H9 (cell line): ENCODE measurements around the gene SLC17A9. TPM values are rescaled to one million over a fixed set of nuclear protein-coding genes. Genes with fewer than 3 reads are reported as not detected.

Experiments
- DNase-seq: peaks from one replicate; pipeline ENCODE4 v3.0.0-alpha.2; 2017
- H2AFZ ChIP-seq: one replicate; pipeline ENCODE4 v1.6.1; 2013; ENCODE audit warnings: mild to moderate bottlenecking, low read length, control low read depth, moderate library complexity
- H2AK5ac ChIP-seq: 2 replicates; pipeline ENCODE4 v1.6.1; 2013; ENCODE audit warnings: low read length, control low read depth, mixed read lengths; ENCODE audit not compliant: insufficient read length
- H2BK120ac ChIP-seq: one replicate; pipeline ENCODE4 v1.6.1; 2013; ENCODE audit warnings: low read depth, mild to moderate bottlenecking, low read length, control low read depth, inconsistent platforms; ENCODE audit not compliant: poor library complexity, severe bottlenecking
- H2BK12ac ChIP-seq: 2 replicates; pipeline ENCODE4 v1.6.1; 2013; ENCODE audit warnings: low read length, control low read depth, mixed read lengths, low read depth; ENCODE audit not compliant: insufficient read length
- H2BK15ac ChIP-seq: 2 replicates; pipeline ENCODE4 v1.6.1; 2013; ENCODE audit warnings: low read depth, low read length, control low read depth
- H2BK20ac ChIP-seq: one replicate; pipeline ENCODE4 v1.6.1; 2013; ENCODE audit warnings: low read depth, mild to moderate bottlenecking, low read length, control low read depth, inconsistent platforms; ENCODE audit not compliant: poor library complexity, severe bottlenecking
- H2BK5ac ChIP-seq: 2 replicates; pipeline ENCODE4 v1.6.1; 2013; ENCODE audit warnings: low read length, control low read depth, mixed read lengths; ENCODE audit not compliant: insufficient read length
- H3K14ac ChIP-seq: 2 replicates; pipeline ENCODE4 v1.6.1; 2013; ENCODE audit warnings: low read length, control low read depth; ENCODE audit not compliant: insufficient read depth
- H3K18ac ChIP-seq: 2 replicates; pipeline ENCODE4 v1.6.1; 2013; ENCODE audit warnings: low read depth, mild to moderate bottlenecking, mixed read lengths, low read length, control low read depth; ENCODE audit not compliant: insufficient read length
- H3K23ac ChIP-seq: 2 replicates; pipeline ENCODE4 v1.6.1; 2013; ENCODE audit warnings: low read length, control low read depth, mixed read lengths, low read depth; ENCODE audit not compliant: insufficient read length
- H3K23me2 ChIP-seq: 2 replicates; pipeline ENCODE4 v1.6.1; 2013; ENCODE audit warnings: low read depth, mild to moderate bottlenecking, mixed read lengths, low read length, control low read depth; ENCODE audit not compliant: insufficient read length, poor library complexity, severe bottlenecking
- H3K27ac ChIP-seq: 2 replicates; pipeline ENCODE4 v1.5.1; 2013; ENCODE audit warnings: low read length, control low read depth, mixed read lengths, low read depth; ENCODE audit not compliant: insufficient read length
- H3K27me3 ChIP-seq: 2 replicates; pipeline ENCODE4 v1.6.1; 2013; ENCODE audit warnings: low read length, control low read depth, inconsistent platforms; ENCODE audit not compliant: insufficient read depth
- H3K4ac ChIP-seq: 2 replicates; pipeline ENCODE4 v1.6.1; 2013; ENCODE audit warnings: low read depth, mild to moderate bottlenecking, control low read depth, inconsistent platforms, low read length, moderate library complexity
- H3K4me1 ChIP-seq: 2 replicates; pipeline ENCODE4 v1.6.1; 2013; ENCODE audit warnings: low read length, control low read depth, inconsistent platforms; ENCODE audit not compliant: insufficient read depth
- H3K4me2 ChIP-seq: 2 replicates; pipeline ENCODE4 v1.6.1; 2013; ENCODE audit warnings: low read length, control low read depth, mixed read lengths; ENCODE audit not compliant: insufficient read length, insufficient read depth
- H3K56ac ChIP-seq: 2 replicates; pipeline ENCODE4 v1.6.1; 2013; ENCODE audit warnings: low read depth, mild to moderate bottlenecking, mixed read lengths, low read length, control low read depth; ENCODE audit not compliant: insufficient read length
- H3K79me1 ChIP-seq: 2 replicates; pipeline ENCODE4 v1.6.1; 2013; ENCODE audit warnings: low read depth, mild to moderate bottlenecking, moderate library complexity, low read length, control low read depth, inconsistent platforms; ENCODE audit not compliant: insufficient read depth, poor library complexity, severe bottlenecking
- H3K79me2 ChIP-seq: 2 replicates; pipeline ENCODE4 v1.6.1; 2013; ENCODE audit warnings: low read length, control low read depth, inconsistent platforms; ENCODE audit not compliant: insufficient read depth
- H3K9ac ChIP-seq: 2 replicates; pipeline ENCODE4 v1.6.1; 2013; ENCODE audit warnings: low read length, control low read depth, mixed read lengths; ENCODE audit not compliant: insufficient read length; ENCODE audit errors: extremely low read depth
- H3K9me3 ChIP-seq: one replicate; pipeline ENCODE4 v1.6.1; 2013; ENCODE audit warnings: low read depth, low read length, inconsistent platforms; ENCODE audit not compliant: control insufficient read depth
- H3T11ph ChIP-seq: one replicate; pipeline ENCODE4 v1.6.1; 2013; ENCODE audit warnings: mild to moderate bottlenecking, low read length, control low read depth, inconsistent platforms
- H4K20me1 ChIP-seq: one replicate; pipeline ENCODE4 v1.6.1; 2013; ENCODE audit not compliant: control insufficient read depth, insufficient read length, insufficient read depth
- H4K5ac ChIP-seq: 2 replicates; pipeline ENCODE4 v1.6.1; 2013; ENCODE audit warnings: low read depth, mild to moderate bottlenecking, mixed read lengths, low read length, control low read depth; ENCODE audit not compliant: insufficient read length
- H4K8ac ChIP-seq: replicated peaks from 2 replicates; pipeline ENCODE4 v1.6.1; 2013; ENCODE audit warnings: low read length, control low read depth, mixed read lengths, low read depth; ENCODE audit not compliant: insufficient read length
- H4K91ac ChIP-seq: 2 replicates; pipeline ENCODE4 v1.6.1; 2013; ENCODE audit warnings: low read depth, mild to moderate bottlenecking, moderate library complexity, mixed read lengths, low read length, control low read depth; ENCODE audit not compliant: insufficient read length
- H3K27ac Mint-ChIP-seq, 3 experiments: 2 replicates in 2 of 3; 3 replicates in 1 of 3; pipeline ENCODE4 v1.8.0; 2020 to 2021; ENCODE audit warnings: mixed read lengths in 3 of 3, mild to moderate bottlenecking in 1 of 3, moderate library complexity in 1 of 3
- H3K27me3 Mint-ChIP-seq: 2 replicates; pipeline ENCODE4 v1.8.0; 2021; ENCODE audit warnings: low read depth, mild to moderate bottlenecking, moderate library complexity, mixed read lengths
- H3K36me3 Mint-ChIP-seq, 3 experiments: 2 replicates in 2 of 3; 3 replicates in 1 of 3; pipeline ENCODE4 v1.8.0; 2020 to 2021; ENCODE audit warnings: low read depth in 3 of 3, mixed read lengths in 3 of 3; ENCODE audit not compliant: insufficient read depth in 1 of 3
- H3K4me1 Mint-ChIP-seq, 2 experiments: 2 replicates each; pipeline ENCODE4 v1.8.0; 2020; ENCODE audit warnings: mixed read lengths in 2 of 2
- H3K4me3 Mint-ChIP-seq, 2 experiments: 2 replicates in 1 of 2; 3 replicates in 1 of 2; pipeline ENCODE4 v1.8.0; 2020 to 2021; ENCODE audit warnings: mild to moderate bottlenecking in 2 of 2, mixed read lengths in 2 of 2, moderate library complexity in 1 of 2
- H3K9me3 Mint-ChIP-seq, 2 experiments: 2 replicates in 1 of 2; 3 replicates in 1 of 2; pipeline ENCODE4 v1.8.0; 2020; ENCODE audit warnings: mild to moderate bottlenecking in 2 of 2, mixed read lengths in 2 of 2, moderate library complexity in 1 of 2
- WGBS: extraction: QIAGEN DNeasy Blood & Tissue Kit; methylation state at CpG from one replicate; pipeline ENCODE4 v1.1.7; 2013; ENCODE audit warnings: missing lambda C conversion rate, low lambda C conversion rate, mixed read lengths; ENCODE audit not compliant: insufficient read length; ENCODE audit errors: extremely low coverage; 5-methylcytosine and 5-hydroxymethylcytosine counted together
- total RNA-seq: library from RNA; stranded (reverse); gene quantifications from 2 replicates; pipeline ENCODE4 v1.2.1, GENCODE V29; 2021
- TF ChIP-seq, protein P1 (sequence below): fragments of 200-600 bp; sonication (generic); conservative IDR thresholded peaks from 3 replicates; pipeline ENCODE4 v1.8.0; 2021; ENCODE audit warnings: antibody characterized with exemption, mild to moderate bottlenecking

The SLC17A9 gene
- total RNA-seq, 1 experiment from 2014 or later, result 20.9 TPM

DNA sequence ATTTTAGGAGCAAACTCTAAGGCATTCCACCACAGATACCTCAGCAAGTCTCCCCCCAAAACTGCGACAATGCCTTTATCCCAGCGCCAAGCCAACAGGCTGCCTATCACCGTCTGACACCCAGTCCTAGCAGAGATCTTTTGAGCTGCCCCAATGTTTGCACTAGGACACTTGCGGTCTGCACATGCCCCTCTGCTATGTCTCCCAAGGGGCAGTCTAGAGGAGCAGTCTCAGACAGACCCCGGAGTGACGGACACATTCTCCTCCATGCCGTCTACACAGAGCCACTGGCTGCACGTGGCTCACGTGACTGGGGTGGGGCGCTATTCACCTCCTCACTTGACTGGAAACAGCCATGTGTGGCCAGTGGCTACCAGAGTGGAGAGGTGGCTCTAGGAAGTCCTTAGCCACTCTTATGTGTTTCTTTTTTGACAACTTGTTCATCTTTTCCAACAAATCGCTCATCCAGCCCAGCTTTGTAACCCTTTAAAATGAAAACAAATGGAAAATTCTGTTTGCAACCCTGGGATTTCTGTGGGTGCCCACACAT lies 42.2 kb upstream of the SLC17A9 start:
- H4K20me1 ChIP-seq, result peaks cover 2% of the 10 kb centered on the region
- no peaks in the 10 kb centered on the region for H3K9me3 ChIP-seq
- no peak overlapping the region for H3K23ac ChIP-seq
- no peak overlapping the region for H3K18ac ChIP-seq
- no peak overlapping the region for H2BK20ac ChIP-seq
- no peak overlapping the region for H3K4me2 ChIP-seq
- peaks cover 26% of the 10 kb centered on the region for H3K79me1 ChIP-seq
- TF ChIP-seq, protein P1, sequence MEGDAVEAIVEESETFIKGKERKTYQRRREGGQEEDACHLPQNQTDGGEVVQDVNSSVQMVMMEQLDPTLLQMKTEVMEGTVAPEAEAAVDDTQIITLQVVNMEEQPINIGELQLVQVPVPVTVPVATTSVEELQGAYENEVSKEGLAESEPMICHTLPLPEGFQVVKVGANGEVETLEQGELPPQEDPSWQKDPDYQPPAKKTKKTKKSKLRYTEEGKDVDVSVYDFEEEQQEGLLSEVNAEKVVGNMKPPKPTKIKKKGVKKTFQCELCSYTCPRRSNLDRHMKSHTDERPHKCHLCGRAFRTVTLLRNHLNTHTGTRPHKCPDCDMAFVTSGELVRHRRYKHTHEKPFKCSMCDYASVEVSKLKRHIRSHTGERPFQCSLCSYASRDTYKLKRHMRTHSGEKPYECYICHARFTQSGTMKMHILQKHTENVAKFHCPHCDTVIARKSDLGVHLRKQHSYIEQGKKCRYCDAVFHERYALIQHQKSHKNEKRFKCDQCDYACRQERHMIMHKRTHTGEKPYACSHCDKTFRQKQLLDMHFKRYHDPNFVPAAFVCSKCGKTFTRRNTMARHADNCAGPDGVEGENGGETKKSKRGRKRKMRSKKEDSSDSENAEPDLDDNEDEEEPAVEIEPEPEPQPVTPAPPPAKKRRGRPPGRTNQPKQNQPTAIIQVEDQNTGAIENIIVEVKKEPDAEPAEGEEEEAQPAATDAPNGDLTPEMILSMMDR, result no peak
- H3K27ac Mint-ChIP-seq, result peak overlapping the region; percentile 16 to 81 (median 57); a peak in 4 of 7 replicates
- H3K79me2 ChIP-seq, result peaks cover 49% of the 10 kb centered on the region; the same call in 1 of the 2 replicates
- no peaks in the 10 kb centered on the region; the same call in 1 of the 2 replicates for H3K4me1 ChIP-seq
- H2BK15ac ChIP-seq, result no peak overlapping the region
- no peaks in the 10 kb centered on the region for H3K23me2 ChIP-seq
- H3K27me3 ChIP-seq, result no peaks in the 10 kb centered on the region
- no peak overlapping the region for H3K4ac ChIP-seq
- H2BK12ac ChIP-seq, result no peak overlapping the region
- H3K56ac ChIP-seq, result no peak overlapping the region
- no peak overlapping the region for H3K14ac ChIP-seq
- no peak overlapping the region for H2BK5ac ChIP-seq
- no peak overlapping the region for H2AFZ ChIP-seq
- no peak overlapping the region for H2BK120ac ChIP-seq
- H3K27me3 Mint-ChIP-seq, result no peaks in the 10 kb centered on the region
- H2AK5ac ChIP-seq, result no peak overlapping the region
- H4K5ac ChIP-seq, result no peak overlapping the region
- H3K4me1 Mint-ChIP-seq, result peaks cover 11 to 13% of the 10 kb centered on the region in 2 experiments
- H4K91ac ChIP-seq, result no peak overlapping the region
- no peak overlapping the region for H3K27ac ChIP-seq
- WGBS, result no CpG with 5 or more reads among the region's 11 CpGs
- H3T11ph ChIP-seq, result no peak overlapping the region
- DNase-seq, result no peak
- no peak overlapping the region for H3K4me3 Mint-ChIP-seq
- H3K9me3 Mint-ChIP-seq, result no peaks in the 10 kb centered on the region
- no peak overlapping the region for H3K9ac ChIP-seq
- H3K36me3 Mint-ChIP-seq, result peaks cover 62 to 80% (median 77%) of the 10 kb centered on the region in 3 experiments
- H4K8ac ChIP-seq, result no peak overlapping the region
